Activated naive CD4-positive, alpha-beta T cell (primary cell): Measurements from ENCODE around the gene PRPF4.
"Not testable (repeated sequence)": the region's sequence is repeated elsewhere in the genome, so short reads cannot be mapped to it uniquely, and the experiment has no call there.

Source experiments
- DNase-seq, 4 experiments: peaks; one replicate each; lab custom pipeline; 2025; lab: John Stamatoyannopoulos, UW

PRPF4 gene

DNA sequence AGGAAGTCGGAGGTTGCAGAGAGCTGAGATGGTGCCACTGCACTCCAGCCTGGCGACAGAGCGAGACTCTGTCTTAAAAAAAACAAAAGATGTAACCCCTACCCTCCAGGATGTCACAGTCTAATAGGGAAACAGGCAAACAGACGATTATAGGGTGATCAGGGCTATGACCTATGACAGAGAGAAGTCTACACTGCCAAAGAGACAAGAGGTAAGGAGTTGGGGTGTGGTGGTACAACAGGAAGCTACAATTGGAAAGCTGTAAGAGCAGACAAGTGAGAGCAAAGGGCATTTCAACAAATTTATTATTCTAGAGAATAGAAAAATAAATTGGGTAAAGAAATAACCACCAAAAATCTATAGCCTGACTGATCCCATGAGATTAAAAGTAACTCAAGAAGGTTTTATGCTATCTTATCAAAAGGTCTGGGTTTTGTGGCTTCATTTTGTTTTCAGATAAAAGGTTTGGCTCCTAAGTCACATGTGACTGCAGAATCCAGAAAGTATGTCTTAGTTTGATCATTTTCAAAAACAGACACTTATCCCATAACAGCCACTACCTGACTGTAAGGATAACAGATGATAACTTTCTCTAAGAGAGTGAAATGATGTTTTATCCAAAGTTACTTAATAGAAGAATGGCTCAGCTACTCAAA lies 7.4 kb upstream of the PRPF4 start:
- no peak for DNase-seq

DNA sequence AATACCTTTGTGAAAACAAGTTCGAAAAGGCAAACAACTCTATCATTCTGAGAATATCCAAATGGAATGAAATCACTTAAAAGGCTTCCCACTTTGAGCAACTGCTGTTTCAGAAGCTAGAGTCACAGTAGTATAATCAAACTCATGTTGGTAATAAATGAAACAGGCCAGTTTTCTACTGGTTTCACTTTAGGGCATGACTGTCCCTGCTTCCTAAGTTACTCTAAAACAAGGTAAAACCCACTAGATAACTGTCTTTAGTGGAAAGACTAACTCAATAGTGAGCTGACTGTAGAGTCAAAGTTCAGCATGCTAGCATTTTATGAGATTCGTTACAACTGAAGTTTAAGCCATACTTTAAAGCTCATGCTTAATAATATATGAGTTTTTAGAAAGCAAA lies 6.1 kb upstream of the PRPF4 start:
- no peak for DNase-seq

DNA sequence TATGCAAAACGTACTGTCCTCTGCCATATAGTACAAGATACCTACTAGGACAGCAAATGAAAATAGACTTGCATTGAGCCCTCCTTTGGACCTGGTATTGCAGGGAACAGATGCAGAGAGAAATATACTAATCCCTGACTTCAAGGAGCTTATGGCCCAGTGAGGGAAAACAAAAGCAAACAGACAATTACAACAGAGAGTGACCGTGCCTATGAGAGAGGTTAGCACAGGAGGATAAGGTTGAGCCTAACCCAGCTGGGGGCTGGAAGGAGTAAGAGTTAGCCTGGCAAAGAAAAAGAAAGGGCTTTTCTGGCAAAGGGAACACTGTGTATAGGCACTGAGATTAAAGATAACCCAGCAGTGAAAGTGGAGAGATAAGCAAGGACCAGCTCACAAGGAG lies 5.6 kb upstream of the PRPF4 start:
- DNase-seq, result no peak

DNA sequence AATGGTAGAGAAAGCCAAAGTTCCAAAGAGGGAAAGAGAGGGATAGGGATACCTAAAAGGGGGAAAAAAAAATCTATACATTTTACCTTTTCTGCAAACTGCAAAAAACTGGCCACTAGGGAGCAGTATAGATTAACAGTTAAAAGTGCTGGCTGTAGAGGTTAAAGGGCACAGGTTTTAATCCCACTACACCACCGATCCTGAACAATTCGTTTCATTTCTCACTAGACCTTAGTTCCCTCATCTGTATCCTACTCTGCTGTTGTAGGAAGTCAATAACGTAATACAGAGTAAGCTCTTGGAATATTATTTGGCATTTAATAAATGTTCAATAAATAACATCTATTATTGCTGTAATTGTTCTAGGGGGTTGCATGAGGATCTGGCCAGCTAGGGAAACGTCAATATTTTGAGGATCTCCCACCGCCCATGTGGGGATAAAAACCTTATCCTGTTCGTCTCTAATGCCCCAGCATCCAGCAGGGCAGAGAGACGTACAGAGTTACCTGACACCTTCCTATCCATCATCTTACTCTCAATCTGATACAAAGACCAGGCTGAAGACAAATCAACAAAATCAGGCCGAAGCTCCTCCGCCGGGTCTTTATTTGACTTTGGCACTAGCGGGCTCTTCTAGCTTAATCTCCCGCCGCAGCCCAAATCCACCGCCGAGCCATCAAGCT lies 843 bp upstream of the PRPF4 start:
- DNase-seq, result peak in 2 of 4 experiments; percentile 24

DNA sequence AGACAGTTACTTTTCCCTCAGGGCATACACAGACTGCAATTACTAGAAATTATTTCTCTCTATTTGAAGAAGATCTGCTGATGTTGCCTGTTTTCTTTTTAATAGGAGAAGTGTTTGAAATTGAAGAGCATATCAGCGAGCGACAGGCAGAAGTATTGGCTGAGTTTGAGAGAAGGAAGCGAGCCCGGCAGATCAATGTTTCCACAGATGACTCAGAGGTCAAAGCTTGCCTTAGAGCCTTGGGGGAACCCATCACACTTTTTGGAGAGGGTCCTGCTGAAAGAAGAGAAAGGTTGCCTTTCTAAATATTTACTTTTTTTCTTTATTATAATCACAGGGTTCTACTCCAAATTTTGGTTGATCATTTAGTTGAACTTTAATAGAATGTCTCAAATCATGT lies 3.4 kb downstream of the PRPF4 start:
- DNase-seq, result no peak

DNA sequence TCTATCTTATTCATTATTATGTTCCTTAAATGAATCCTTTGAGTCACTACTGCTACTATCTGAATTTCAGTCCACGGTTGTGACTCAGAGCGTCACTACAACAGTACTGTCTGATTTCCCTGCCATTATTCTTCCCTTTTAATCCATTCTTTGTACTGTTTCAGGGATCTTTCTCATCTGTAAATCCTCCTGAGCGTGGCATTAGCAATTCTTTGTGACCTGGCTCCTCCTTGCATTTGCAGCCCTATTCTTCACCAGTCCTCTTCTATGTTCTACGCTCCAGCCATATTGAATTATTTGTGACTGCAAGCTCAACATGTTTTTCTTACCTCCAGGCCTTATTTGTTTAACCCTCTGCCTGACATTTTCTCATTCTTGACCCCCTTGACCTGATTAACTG lies 5.9 kb downstream of the PRPF4 start:
- no peak for DNase-seq

DNA sequence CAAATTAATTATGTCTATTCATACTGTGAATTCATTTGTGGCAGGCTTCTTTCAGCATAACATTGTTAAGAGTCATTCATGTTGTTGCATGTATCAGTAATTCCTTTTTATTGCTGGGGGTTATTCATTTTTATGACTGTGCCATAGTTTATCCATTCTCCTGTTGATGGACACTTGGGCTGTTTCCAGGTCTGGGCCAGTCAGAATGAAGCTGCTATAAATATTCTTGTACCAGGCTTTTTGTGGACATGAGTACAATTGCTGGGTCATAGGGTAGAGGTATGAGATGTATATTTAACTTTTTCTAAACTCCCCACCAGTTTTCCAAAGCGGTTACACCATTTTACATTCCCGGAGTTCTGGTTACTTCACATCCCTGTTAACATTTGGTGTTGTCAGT lies 13.6 kb downstream of the PRPF4 start:
- no peak for DNase-seq

DNA sequence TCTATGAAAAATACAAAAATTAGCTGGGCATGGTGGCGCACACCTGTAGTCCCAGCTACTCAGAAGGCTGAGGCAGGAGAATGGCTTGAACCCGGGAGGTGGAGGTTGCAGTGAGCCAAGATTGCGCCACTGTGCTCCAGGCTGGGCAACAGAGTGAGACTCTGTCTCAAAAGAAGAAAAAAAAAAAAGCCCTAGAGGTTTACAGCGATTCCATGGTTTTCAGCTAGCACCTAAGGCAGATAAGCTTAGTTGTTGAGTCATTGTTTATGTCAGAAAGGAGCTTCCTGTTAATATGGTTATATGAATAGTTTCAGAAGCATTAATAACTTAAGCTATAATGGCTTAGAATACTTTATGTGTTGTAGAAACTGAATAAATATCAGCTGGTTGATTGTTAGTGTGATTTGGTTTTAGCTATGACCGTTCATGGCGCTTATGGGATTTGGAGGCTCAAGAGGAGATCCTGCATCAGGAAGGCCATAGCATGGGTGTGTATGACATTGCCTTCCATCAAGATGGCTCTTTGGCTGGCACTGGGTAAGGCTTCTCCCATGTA lies 14.7 kb downstream of the PRPF4 start:
- DNase-seq, result no peak

DNA sequence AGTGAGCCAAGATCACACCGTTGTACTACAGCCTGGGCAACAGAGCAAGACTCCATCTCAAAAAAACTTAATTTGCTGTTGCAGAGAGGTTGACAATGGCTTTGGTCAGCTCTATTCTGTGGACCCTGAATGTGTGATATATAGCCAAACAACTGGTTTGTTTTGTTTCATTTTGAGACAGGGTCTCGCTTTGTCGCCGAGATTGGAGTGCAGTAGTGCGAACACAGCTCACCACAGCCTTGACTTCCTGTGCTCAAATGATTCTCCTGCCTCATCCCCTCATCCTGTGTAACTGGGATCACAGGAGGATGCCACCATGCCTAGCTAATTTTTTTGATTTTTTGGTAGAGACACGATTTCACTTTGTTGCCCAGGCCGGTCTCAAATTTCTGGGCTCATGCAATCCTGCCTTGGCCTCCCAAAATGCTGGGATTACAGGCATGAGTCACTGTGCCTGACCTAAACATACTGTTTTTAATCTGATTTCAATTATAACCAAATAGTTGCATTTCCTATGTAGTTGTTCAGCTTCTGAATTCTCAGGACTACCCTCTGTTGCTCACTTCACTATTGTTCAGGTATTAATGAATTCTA lies 17.9 kb downstream of the PRPF4 start:
- no peak for DNase-seq

DNA sequence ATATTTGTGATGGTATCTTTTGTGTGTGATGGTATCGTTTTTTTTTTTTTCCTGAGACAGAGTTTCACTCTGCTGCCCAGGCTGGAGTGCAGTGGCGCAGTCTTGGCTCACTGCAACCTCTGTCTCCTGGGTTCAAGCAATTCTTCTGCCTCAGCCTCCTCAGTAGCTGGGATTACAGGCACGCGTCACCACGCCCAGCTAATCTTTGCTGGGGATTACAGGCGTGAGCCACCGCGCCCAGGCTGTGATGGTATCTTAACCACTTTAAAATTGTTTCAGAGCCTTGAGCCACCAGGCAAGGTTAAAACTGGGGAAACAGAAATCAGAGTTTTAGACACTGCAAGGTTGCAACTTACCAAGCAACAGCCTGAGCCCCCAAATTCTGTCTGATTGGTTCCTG lies 20.8 kb downstream of the PRPF4 start:
- not testable (repeated sequence) for DNase-seq

DNA sequence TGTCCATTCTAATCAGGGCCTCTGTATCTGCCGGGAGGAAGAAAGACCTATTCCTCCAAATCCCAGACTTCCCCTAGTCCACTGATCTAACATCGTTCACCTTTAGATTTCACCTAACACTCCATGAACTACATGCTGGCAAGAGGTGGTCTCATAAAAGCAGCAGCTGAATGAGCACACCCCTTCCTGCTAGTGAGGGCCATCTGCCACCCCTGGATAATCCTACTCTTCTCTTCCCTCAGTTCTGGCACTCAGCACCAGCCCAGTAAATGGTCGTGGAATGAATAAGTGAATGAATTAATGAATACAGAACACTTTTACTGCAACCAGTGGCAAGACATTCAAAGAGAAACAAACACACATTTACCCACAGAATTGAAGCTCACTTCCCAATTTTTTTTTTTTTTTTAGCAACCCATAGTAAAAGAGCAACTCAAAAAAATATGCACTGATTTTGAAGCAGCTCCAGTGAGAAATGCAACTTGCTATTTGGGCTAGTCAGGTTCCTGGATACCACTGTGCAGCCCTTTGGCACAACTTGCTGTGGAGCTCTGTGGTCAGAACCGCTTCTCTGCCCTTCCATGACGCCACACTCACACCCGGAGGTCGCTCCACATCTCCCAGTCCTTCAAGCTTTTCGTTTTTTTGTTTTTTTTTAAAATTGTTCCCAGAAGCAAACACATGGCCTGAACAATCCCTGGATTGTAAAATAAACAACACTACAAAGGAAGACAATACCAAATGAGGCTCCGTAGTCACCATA lies 21.5 kb downstream of the PRPF4 start:
- no peak for DNase-seq

DNA sequence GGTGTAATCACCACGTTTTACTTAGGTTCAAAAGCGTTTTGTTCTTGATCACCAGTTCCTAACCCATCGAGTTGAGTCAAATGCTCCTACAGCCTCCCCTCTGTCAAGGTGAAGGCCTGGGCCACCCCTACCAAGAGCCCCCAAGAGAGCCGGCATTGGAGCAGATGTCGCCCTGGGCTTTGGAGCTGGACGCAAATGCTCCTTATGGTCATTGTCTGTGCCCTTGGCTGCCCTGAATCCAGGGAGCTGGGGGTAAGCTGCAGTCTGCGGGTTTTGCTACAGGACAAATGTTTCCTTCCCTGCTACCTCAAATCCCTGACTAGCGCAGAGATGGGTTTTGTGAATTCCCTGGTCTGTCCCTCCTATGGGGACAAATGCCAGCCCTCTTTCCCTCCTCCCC lies 22.9 kb downstream of the PRPF4 start:
- no peak for DNase-seq

DNA sequence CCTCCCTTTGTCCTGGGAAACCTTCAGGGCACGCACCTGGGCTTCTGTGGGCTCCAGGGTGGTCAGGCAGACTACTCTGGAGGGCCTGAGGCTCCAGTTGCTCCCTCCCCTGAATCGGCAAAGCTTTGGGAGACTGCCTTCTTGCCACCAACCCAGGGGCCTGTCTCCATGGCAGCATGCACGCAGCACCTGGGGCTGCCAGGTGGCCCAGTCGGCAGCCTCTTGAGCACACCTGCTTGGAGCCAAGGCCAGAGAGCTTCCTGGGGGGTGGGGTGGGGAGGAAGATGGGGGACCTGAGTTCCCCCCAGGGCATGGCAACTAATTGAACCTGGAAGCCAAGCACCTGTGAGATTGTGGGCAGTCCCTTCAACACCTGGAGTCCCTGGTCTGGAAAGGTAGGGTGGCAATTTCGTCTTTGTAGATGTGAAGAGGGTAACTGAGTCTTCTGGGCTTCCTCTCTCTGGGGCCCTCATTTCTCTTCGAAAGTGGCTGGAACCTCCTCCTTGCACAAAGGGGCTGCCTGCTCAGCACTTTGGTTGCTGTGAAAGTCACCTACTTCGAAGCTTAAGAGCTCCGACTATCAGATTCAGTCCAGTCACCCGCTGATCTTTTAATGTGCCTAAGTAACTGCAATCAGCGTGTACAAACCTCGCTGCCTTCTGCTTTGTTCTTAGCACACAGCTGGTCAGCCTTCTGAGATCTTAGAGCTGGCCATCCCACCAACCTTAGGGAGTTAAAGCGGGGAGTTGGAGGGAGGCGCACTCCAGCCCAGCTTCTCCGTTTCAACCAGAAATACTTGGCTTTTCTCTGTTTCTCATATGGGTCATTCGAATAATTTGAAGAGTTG lies 23.7 kb downstream of the PRPF4 start:
- no peak for DNase-seq

DNA sequence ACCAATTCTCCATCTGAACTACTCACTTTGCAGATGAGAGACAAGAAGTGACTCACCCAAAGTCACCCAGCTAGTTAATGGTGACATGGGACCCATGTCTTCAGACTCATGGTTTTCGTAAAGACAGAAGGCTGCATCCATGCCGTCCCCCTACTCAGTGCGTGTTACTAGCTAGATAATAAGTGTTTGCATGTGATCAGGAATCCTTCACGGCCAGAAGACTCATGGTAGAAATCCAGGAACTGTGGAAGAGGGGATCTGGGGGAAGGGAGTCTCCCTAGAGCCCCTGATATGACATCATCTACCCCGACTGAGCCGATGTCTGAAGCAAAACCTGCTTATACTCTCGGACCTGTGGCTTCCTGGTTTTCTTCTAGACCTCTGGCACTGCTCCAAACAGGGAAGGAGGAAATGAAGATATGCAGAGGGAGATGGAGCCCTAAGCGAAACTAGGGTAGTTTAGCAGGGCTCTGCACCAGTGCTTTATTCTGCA lies 24.4 kb downstream of the PRPF4 start:
- DNase-seq, result no peak

DNA sequence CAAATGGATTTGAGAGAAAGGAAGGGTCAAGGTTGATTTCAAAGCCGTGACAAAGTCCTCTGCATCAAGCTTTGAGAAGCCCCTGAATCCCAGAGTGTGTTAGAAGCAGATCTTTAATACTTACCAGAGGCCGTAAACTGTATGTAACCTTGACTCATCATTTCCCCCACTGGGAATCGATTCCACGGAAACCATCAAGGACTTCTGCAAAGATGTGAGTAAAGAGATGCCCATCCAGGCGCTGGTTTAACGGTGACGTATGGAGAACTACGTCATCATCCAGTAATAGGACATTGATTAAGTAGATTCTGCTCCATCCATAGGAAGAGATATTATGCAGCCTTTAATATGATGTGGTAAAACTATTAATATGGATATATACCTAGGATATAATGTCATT lies 26.1 kb downstream of the PRPF4 start:
- no peak for DNase-seq

DNA sequence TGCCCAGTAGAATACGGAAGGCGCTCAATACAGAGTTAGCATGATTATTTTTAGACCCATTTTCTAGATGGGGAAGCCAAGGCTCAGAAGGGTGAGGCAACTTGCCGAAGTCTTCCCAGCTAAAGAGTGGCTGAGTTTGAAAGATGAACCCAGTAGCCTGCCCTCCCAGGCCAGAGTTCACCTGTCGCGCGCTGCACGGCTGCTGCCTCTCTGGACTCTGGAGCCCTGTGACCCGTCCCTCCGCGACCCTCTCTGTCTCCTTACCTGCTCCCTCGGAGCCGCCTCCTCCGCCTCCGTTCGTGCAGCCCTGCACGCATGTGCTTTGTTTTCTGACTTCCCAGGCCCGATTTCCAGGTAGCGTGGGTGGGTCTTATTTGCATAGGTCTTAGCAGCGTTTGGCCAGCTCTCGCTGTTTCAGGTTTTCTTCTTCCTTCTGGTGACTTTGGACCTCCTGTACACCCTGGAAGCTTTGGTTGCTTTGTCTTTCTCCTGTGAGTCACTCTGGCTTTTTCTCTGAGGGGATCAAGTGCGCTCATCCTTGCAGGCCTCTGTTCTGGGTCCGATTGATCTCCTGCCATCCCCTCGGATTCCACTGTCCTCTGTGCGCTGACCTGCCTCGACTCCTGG lies 27.4 kb downstream of the PRPF4 start, which contains the start of gene RNF183:
Gene RNF183 (minus strand): TSS at position 585 of the 627 bp plus-strand sequence. CDS start 5,192 bp downstream, outside the sequence.
- no peak for DNase-seq

DNA sequence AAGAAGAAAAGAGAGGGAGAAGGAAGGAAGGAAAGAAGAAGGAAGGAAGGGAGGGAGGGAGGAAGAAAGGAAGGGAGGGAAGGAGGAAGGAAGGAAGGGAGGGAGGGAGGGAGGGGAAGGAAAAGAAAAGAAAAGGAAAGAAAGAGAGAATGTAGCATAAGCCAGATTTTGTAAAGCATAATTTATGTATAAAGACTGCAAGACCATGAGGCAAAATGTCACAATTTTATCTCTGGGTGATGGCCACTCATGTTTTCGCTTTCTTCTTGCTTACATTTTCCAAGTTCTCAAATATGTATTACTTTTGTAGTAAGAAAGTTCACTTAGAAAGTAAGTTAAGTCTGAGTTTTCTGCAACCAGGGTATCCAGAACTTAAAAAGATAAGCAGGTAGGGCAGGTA lies 31.1 kb downstream of the PRPF4 start:
- no peak for DNase-seq

DNA sequence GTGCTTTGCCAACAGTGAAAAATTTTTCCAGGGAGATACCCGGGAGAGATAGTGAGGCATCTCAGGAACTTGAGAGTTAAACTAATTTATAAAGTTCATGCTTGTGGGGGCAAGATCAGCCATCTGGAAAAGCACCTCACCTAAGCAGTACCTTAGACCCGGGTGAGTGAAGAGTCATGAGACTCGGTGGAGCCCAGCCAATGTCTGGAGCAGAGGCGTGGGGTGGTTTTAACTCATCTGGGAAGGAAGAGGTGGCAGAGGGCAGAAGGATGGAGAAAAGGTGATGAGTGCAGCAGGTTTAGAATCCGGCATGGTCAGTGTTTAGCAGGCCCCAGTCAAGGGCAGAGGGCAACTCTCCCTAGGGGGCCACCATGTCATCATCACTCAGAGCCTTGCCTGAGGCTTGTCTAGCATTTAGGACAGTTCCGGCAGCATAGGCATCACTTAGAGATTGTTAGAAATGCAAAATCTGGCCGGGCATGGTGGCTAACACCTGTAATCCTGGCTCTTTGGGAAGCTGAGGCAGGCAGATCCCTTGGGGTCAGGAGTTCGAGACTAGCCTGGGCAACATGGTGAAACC lies 32.0 kb downstream of the PRPF4 start:
- DNase-seq, result no peak

DNA sequence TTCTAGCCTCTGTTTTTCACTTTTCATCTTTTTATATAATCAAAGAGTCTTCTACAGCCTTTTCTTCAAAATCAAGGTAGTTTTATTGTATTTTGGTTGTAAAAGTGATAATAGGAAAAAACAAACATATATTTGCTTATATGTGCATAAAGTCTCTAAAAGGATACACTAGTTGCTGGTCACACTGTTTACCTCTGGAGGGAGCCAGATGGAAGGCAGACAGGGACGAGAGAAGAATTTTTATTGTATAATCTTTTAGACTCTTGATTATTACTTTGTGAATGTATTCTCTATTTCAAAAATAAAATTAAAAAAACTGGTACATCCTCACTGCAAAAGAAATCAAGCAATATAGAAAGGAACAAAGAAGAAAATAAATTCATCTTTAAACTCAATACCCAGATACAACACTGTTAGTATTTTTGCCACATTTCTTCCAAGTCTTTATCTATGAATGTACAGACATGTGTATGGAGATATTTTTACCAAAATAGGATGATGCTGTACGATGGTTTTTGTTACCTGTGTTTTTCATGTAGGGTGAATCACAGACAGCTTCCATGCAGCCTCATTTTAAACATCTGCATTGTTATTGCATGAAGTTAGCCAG lies 33.9 kb downstream of the PRPF4 start:
- DNase-seq, result no peak

DNA sequence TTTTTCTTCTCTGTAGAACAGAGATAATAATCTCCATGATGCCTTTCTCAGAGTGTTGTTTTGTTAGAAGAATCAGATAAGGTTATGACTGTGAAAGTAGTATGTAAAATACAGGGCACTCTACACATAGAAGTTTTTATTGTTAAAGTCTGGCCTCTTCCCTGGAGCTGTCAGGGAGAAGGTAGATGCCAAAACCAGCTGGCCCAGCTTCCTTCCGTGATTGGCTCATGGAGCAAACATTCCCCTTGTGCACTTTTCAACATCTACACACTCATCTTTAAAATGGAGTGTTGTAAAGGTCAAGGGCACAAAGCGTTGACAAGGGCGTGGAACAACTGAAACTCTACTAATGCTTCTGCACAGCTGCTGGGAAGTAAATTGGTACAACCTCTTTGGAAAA lies 35.1 kb downstream of the PRPF4 start:
- no peak for DNase-seq
